Heart left ventricle (tissue), 16 donors: ENCODE results near the gene HAVCR2. TPM values are rescaled to one million over a fixed set of nuclear protein-coding genes. Genes with fewer than 3 reads are reported as not detected.

Experiments
- ATAC-seq, 4 donors: fragments of 200-7000 bp; cut with Tn5 transposase; one replicate each; pipeline ENCODE4 v1.9.1; 2020 to 2022; ENCODE audit warnings: moderate library complexity in 4 of 4, mild to moderate bottlenecking in 3 of 4, moderate number of reproducible peaks in 1 of 4
- DNase-seq, 5 donors: peaks; one replicate each; pipeline ENCODE4 v3.0.0-alpha.2; 2020
- H3K27ac ChIP-seq, 12 donors: fragments of 200-600 bp; sonication (generic) in 4 of 12; one replicate each; pipeline versions ENCODE4 v1.5.0 to v1.8.0; 2016 to 2022; ENCODE audit warnings: mild to moderate bottlenecking in 2 of 12
- H3K27me3 ChIP-seq, 9 donors: fragments of 200-600 bp; sonication (generic) in 2 of 9; one replicate each; pipeline versions ENCODE4 v1.5.1 to v1.8.0; 2016 to 2022; ENCODE audit warnings: mild to moderate bottlenecking in 3 of 9
- H3K36me3 ChIP-seq, 9 donors: fragments of 200-600 bp; sonication (generic) in 2 of 9; one replicate each; pipeline versions ENCODE4 v1.5.0 to v1.8.0; 2018 to 2022; ENCODE audit warnings: mild to moderate bottlenecking in 2 of 9
- H3K4me1 ChIP-seq, 12 donors: fragments of 200-600 bp; sonication (generic) in 4 of 12; one replicate each; pipeline versions ENCODE4 v1.5.0 to v1.8.0; 2016 to 2022; ENCODE audit warnings: mild to moderate bottlenecking in 3 of 12
- H3K4me3 ChIP-seq, 12 donors: fragments of 200-600 bp; sonication (generic) in 4 of 12; one replicate each; pipeline versions ENCODE4 v1.5.0 to v1.8.0; 2017 to 2022; ENCODE audit warnings: mild to moderate bottlenecking in 9 of 12, moderate library complexity in 4 of 12
- H3K9me3 ChIP-seq, 12 donors: fragments of 200-600 bp; sonication (generic) in 4 of 12; one replicate each; pipeline versions ENCODE4 v1.5.0 to v1.8.0; 2016 to 2022; ENCODE audit warnings: mild to moderate bottlenecking in 1 of 12
- POLR2A ChIP-seq, 2 donors: fragments of 450-650 bp; IDR thresholded peaks; one replicate each; pipeline ENCODE4 v1.6.1; 2017; ENCODE audit warnings: antibody characterized with exemption in 2 of 2, mild to moderate bottlenecking in 2 of 2, moderate library complexity in 2 of 2
- WGBS, 4 donors: extraction: QIAGEN DNeasy Blood & Tissue Kit in 2 of 4; methylation state at CpG; one replicate each; pipeline versions ENCODE4 v1.1.5 to v1.1.7; 2013 to 2018; 5-methylcytosine and 5-hydroxymethylcytosine counted together
- intact Hi-C, 10 donors: fragments of 100-400 bp; cut with DNase I; formaldehyde crosslinking; loops; one replicate each; pipeline versions ENCODE4 v1.11.1 to v1.14.2; 2022
- polyA plus RNA-seq, 2 donors: library from polyadenylated mRNA; stranded (reverse); fragments of 200-250 nt; gene quantifications; one replicate each; pipeline ENCODE4 v1.2.3, GENCODE V29; 2013
- total RNA-seq, 9 donors: library from RNA; depleted of rRNA in 2 of 9; stranded (reverse); fragments of >200 nt in 2 of 9; fragmentation: NEBNext Ultra II Directional in 3 of 9; extraction: Animal tissue kit (Norgen Biotek cat#: 25700) in 3 of 9; gene quantifications; one replicate each; pipeline versions ENCODE4 v1.1.0 to v1.2.4, GENCODE V29; 2016 to 2023
- TF ChIP-seq, protein P1 (sequence below), 12 donors: fragments of 200-600 bp; sonication (generic) in 4 of 12; IDR thresholded peaks; one replicate each; pipeline versions ENCODE4 v1.5.0 to v1.8.0; 2018 to 2022; ENCODE audit warnings: antibody characterized with exemption in 12 of 12, mild to moderate bottlenecking in 5 of 12
- donor health status: ischemic (EF 13 %, LVEDD 7.1; RV severe dilation, severe dysfunction).
- donor health status: healthy with polysubstance abuse.
- donor health status: DM: no; HTN: yes; CAD: no.
- donor health status: DM: no; HTN: no; CAD: no.
- donor health status: ischemic (EF 25% LVEDD 6.9; RV normal size, moderate dysfunction).
- donor health status: ischemic (EF 25% LVEDD 5.7; RV mildly dilated, moderate dysfunction).
- donor health status: healthy.
- donor health status: DM: yes; HTN: yes; CAD: no.
- donor health status: ischemic (EF 35%, LVEDD 5.7; RV mildly dilated, moderate dysfunction).
- donor health status: nonischemic (EF 11% LVEDD 7.7; RV severe dilation, severe dysfunction).
- donor health status: DM: yes; HTN: yes; CAD: no.
- donor health status: PGD.
- donor health status: ischemic (EF 29% LVEDD 5.4; RV normal size, mild dysfunction).
- donor health status: nonischemic (EF 23%, LVEDD 6.1; RV moderate dilation, normal function).

Gene HAVCR2
- total and polyA plus RNA-seq, 11 donors = 0.80 to 39.2 (median 1.9) TPM

DNA sequence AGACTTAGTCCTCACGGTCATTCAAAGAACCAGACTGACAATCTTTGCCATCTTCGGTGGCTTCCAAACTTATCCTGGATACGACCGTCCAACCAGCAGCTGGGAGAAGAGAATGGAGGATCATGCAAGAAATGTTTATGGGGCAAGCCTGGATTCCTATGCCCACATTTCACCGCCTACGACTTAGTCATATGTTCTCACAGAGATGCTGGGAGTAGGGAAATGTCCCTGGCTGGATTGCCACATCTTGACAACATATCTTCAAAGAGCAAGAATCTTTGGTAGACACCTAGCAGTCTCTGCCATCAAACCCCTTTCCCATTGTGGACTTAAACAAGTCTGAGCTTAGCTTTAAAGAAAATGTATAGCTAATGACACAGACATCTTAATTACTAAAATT, 28.8 kb upstream of the HAVCR2 start:
- WGBS, 4 donors = 95 to 98% (median 96%) methylated on average over 6 of the region's 6 CpGs
- H3K4me3 ChIP-seq = no peak overlapping the region
- intact Hi-C loops = loop anchor here in 2 of 10 donors (10.0 kb wide), 2 partner anchors 303 to 1193 kb away; no protein-coding TSS in a partner anchor
- H3K9me3 ChIP-seq = no peaks in the 10 kb centered on the region
- H3K36me3 ChIP-seq = peaks cover 0 to 28% (median 23%) of the 10 kb centered on the region in 9 donors
- no peak overlapping the region for H3K27ac ChIP-seq
- no peaks in the 10 kb centered on the region for H3K27me3 ChIP-seq
- ATAC-seq (no peak), DNase-seq (no peak)
- TF ChIP-seq POLR2A (IDR thresholded peaks at IDR 0.05) = no peak
- TF ChIP-seq, protein P1, sequence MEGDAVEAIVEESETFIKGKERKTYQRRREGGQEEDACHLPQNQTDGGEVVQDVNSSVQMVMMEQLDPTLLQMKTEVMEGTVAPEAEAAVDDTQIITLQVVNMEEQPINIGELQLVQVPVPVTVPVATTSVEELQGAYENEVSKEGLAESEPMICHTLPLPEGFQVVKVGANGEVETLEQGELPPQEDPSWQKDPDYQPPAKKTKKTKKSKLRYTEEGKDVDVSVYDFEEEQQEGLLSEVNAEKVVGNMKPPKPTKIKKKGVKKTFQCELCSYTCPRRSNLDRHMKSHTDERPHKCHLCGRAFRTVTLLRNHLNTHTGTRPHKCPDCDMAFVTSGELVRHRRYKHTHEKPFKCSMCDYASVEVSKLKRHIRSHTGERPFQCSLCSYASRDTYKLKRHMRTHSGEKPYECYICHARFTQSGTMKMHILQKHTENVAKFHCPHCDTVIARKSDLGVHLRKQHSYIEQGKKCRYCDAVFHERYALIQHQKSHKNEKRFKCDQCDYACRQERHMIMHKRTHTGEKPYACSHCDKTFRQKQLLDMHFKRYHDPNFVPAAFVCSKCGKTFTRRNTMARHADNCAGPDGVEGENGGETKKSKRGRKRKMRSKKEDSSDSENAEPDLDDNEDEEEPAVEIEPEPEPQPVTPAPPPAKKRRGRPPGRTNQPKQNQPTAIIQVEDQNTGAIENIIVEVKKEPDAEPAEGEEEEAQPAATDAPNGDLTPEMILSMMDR (IDR thresholded peaks at IDR 0.05) = no peak
- peaks cover 0 to 26% (median 9%) of the 10 kb centered on the region in 12 donors for H3K4me1 ChIP-seq

- intact Hi-C loops = loop anchor here in 2 of 10 donors (10.0 kb wide), 2 partner anchors 297 to 1187 kb away; no protein-coding TSS in a partner anchor
- 14 to 32% (median 25%) methylated on average over 1 of the region's 1 CpG for WGBS, 4 donors
Measured at GRCh38 chr5:157132281-157132612, 23.4 kb upstream of the HAVCR2 start.

GRCh38 chr5:157130925-157131324, 22.1 kb upstream of the HAVCR2 start:
- peak in 3 of 4 donors; percentile 52 to 73 (median 64) for ATAC-seq
- 44 to 54% (median 49%) methylated on average over 7 of the region's 7 CpGs for whole genome bisulfite sequencing, 4 donors

More at GRCh38 chr5:157132281-157132612, 23.4 kb upstream of the HAVCR2 start:
- Histone ChIP-seq H3K9me3 (no peaks in the 10 kb centered on the region), H3K27ac (no peak overlapping the region), H3K4me1 (peaks cover 0 to 12% (median 2%) of the 10 kb centered on the region in 12 donors), H3K4me3 (no peak overlapping the region), H3K36me3 (peaks cover 0 to 7% (median 3%) of the 10 kb centered on the region in 9 donors), H3K27me3 (no peaks in the 10 kb centered on the region)
- TF ChIP-seq, protein P1 (IDR thresholded peaks at IDR 0.05) = no peak
- no peak for TF ChIP-seq POLR2A (IDR thresholded peaks at IDR 0.05)
- DNase-seq (no peak), ATAC-seq (no peak)

DNA sequence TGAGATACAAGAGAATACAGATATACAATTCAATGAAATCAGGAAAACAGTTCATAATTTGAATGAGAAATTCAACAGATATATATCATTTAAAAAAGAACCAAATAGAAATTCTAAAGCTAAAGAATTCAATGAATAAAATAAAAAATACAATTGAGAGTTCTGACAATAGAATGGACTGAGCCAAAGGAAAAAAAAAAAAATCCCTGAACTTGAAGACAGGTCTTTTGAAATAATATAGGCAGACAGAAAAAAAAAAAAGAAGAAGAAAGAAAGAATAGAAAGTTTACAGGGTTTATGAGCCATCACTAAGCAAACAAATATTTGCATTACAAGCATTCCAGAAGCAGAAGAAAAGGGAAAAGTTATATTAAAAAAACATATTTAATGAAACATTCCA, 12.9 kb upstream of the HAVCR2 start:
- peaks cover 0 to 27% (median 12%) of the 10 kb centered on the region in 12 donors for H3K9me3 ChIP-seq
- H3K4me1 ChIP-seq = no peaks in the 10 kb centered on the region
- H3K27me3 ChIP-seq = no peaks in the 10 kb centered on the region
- no peaks in the 10 kb centered on the region for H3K36me3 ChIP-seq
- no peak overlapping the region for H3K27ac ChIP-seq
- no peak overlapping the region for H3K4me3 ChIP-seq
- intact Hi-C loops = no loop called here
- no peak for DNase-seq
- TF ChIP-seq POLR2A (IDR thresholded peaks at IDR 0.05) = no peak
- TF ChIP-seq, protein P1 (IDR thresholded peaks at IDR 0.05) = no peak
- ATAC-seq = no peak

More at GRCh38 chr5:157130925-157131324, 22.1 kb upstream of the HAVCR2 start:
- Histone ChIP-seq H3K4me3 (no peak overlapping the region), H3K27ac (no peak overlapping the region), H3K36me3 (no peaks in the 10 kb centered on the region), H3K27me3 (no peaks in the 10 kb centered on the region), H3K9me3 (no peaks in the 10 kb centered on the region), H3K4me1 (peaks cover 0 to 12% (median 2%) of the 10 kb centered on the region in 12 donors)
- no peak for TF ChIP-seq POLR2A (IDR thresholded peaks at IDR 0.05)
- TF ChIP-seq, protein P1 (IDR thresholded peaks at IDR 0.05) = no peak
- peak in 1 of 5 donors; percentile 39 for DNase-seq
- intact Hi-C loops = loop anchor here in 2 of 10 donors (10.0 kb wide), 2 partner anchors 296 to 1186 kb away; no protein-coding TSS in a partner anchor
